GM19455 (cell line): ENCODE measurements around the gene DHX40.
"Not testable (repeated sequence)": the region's sequence is repeated elsewhere in the genome, so short reads cannot be mapped to it uniquely, and the experiment has no call there.

Source experiments
- ATAC-seq: cut with Tn5 transposase; IDR thresholded peaks from one replicate; pipeline ENCODE4 v1.9.1; 2021; ENCODE audit not compliant: unreplicated experiment

Gene DHX40

DNA sequence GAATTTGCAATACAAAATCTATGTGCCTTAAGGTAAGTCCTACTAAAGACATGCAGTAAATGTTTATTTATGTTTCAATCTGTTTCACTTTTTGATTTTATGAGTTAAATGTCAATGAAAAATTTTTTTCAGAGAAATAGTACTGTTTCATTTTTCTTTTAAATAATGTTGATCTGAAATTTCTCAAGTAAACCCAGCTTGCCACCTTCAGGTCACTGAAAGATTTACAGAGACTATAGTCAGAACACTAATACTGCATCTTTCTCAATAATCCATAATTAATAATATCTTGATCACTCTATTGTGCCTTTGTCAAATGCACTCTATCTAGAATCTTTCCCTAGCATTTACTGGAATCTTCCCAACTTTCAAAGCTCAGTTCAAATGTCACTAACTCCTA, 6.5 kb upstream of the DHX40 start:
- ATAC-seq: no peak

DNA sequence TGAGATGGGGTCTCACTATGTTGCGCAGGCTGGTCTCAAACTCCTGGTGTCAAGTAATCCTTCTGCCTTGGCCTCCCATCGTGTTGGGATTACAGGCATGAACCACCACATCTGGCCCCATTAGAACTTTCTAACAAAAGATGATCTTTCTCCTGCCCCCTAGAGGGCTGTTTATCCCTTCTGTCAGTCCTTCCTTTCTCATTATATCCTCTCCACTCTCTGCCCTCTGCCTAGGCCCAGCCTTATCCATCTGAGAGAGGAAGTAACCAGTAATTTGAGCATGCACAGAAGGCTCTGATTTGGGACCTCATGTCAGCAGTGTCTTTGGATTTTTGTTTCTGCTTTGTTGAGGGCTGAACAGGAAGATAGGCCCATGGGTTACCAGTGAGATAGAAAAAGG, 4.4 kb upstream of the DHX40 start:
- ATAC-seq: no peak

DNA sequence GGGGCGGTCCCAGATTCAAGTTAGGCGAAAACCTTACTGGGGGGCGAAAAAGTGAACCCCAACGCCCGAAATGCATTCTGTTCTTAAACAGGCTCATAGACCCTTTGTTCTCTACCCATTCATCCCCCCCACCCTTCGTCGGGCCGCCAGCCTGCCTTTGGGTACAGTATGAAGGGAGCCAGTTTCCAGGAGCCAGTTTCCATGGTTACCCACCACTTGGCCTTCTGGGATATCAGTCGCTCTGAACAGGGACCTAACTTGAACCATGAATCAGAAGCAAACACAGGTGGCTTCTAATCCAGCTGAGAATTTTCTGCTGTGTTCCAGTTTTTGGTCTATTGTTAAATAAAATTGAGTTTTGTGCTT, 532 bp downstream of the DHX40 start:
- peak; percentile 66 for ATAC-seq

DNA sequence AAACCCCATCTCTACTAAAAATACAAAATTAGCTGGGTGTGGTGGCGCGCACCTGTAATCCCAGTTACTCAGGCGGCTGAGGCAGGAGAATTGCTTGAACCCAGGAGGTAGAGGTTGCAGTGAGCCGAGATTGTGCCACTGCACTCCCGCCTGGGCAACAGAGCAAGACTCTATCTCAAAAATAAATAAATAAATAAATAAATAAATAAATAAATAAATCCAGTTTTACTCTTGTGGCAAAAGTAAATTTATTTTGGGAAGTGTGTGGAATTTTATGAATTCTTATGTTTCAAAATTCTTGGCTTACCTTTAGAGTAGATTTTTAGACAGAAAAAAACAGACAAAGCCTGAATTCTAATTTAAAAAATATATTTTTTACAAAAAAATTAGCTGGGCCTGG, 3.7 kb downstream of the DHX40 start:
- not testable (repeated sequence) for ATAC-seq

DNA sequence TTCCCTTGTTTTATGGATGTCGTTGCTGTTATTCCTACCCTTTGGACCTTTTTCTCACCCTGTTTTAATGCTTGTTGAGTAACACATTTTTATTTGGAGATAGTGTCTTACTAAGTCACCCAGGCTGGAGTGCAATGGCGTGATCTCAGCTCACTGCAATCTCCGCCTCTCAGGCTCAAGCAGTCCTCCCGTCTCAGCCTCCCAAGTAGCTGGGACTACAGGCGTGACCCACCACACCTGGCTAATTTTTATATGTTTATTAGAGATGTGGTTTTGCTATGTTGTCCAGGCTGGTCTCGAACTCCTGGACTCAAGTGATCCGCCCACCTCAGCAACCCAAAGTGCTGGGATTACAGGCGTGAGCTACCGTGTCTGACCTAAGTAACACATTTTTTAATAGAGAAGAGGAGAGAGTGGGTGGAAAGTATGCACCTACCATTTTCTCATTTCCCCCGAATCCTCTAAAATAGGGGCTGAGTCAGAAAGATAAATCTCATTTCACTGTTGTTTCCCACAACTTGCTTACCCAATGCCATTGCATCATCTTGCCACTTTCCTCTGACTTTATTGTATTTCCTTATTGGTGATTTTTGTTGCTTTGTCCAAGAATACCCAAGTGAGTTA, 7.0 kb downstream of the DHX40 start:
- no peak for ATAC-seq

DNA sequence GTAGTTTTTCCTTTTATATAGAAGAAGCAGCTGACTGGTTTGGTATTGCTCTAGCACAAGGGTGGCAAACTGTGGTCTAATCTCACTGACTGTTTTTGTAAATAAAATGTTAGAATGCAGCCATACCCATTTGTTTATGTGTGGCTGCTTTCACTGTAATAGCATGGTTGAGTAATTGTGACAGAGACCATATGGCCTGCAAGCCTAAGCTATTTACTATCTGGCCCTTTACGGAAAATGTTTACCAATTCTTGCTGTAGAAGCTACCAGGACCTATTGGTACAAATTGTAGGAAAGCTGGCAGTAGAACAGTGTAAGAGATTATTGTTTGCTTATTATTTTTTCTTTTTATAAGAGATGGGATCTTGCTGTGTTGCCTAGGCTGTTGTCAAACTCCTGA, 18.8 kb downstream of the DHX40 start:
- not testable (repeated sequence) for ATAC-seq

DNA sequence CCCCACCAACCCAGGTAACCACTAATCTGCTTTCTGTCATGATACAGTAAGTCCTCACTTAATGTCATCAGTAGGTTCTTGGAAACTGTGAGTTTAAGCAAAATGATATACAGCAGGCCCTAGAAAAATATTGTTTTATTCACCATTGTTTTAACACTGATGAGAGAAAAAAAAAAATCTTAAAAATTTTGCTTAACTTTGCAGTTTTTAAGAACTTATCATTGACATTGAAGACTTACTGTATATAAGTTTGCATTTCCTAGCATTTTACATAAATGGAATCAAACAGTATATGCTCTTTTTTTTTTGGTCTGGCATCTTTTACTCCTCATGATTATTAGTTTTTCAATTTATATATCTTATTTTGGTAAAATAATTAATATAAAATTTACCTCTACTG, 34.8 kb downstream of the DHX40 start:
- no peak for ATAC-seq

DNA sequence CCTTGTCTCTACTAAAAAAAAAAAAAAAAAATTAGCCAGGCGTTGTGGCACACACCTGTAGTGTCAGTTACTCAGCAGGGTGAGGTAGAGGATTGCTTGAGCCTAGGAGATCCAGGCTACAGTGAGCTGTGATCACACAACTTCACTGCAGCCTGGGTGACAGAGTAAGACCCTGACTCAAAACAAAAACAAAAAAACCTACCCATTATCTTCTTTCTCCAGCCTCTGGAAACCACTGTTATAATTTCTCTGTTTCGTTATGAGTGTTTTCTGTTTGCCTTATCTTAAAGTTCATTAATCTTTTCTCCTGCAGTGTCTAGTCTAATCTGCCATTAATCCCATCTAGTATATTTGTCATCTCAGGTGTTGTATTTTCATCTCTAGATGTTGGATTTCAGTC, 35.7 kb downstream of the DHX40 start:
- ATAC-seq: no peak

DNA sequence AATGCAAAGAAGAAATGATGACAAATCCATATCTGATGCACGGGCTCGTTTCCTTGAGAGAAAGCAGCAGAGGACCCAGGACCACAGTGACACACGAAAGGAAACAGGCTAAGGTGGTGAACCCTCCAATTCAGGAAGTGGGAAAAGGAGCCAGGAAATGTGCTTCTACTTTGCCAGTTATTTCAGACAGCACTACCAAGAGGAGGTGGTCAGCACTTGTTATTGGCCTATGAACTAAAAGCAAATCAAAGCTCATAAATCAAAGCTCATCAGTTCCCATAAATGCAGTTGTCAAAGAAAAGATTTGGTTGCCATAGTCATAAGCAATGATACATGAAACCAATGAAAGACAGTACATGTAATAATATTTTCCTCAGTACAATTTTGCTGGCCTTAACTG, 41.7 kb downstream of the DHX40 start:
- ATAC-seq: no peak

DNA sequence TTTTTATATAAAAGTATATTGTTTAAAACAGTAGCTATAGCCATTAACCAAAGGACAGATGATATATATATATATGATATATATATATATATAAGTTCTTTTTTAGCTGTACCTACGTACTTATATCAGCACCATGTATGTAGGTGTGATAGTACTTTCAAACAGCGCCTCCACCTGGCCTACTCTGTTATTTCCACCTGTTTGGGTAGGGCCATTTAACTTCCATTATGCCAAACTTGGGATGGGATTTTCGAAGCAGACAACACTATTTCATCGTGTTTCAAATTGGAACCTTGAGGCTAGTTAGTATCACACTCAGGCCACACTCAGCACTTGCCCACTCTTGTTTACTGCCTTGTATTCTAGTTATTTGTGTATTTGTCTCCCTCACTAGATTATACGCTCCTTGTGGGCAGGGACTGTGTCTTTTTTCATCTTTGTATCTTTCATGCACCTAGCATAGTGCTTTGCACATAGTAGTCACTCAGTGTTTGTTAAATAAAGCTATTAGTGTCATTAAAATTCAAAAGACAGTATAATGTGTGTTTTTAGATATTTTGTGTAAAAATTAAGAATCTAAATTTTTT, 42.5 kb downstream of the DHX40 start:
- ATAC-seq: no peak

DNA sequence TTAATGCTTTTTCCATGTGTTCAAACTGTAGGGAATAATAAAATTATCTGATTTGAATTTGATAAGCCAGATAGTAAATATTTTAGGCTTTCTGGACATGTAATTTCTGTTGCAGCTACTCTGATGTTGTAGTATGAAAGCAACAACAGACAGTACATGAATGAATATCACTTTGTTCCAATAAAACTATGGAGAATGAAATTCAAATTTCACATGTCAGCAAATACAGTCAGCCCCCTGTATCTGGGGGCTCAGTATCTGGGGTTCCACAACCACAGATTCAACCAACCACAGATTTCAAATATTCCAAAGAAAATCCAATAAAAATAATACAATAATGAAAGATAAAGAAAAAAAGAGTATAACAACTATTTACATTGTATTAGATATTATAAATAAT, 46.1 kb downstream of the DHX40 start:
- no peak for ATAC-seq

DNA sequence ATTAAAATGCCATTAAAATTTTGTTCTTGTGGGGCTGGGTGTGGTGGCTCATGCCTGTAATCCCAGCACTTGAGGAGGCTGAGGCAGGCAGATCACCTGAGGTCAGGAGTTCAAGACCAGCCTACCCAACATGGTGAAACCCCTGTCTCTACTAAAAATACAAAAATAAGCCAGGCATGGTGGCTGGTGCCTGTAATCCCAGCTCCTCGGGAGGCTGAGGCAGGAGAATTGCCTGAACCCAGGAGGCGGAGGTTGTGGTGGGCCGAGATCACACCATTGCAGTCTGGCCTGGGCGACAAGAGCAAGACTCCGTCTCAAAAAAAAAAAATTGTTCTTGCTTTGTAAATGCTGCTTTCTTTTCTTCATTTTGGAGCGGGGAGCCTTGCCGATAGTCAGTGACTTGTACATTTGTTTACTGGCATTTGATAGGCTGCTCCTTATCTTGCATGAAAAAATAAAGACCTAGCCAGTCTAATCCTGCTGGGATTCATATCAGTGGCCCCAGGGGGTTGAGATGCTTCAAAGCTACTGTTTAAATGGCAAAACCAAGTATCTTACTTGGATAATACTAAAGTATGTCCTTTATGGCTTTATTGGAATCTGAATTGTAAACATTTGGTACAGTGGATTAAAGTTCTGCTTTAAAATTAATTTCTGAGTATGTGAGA, 51.0 kb downstream of the DHX40 start:
- no peak for ATAC-seq

DNA sequence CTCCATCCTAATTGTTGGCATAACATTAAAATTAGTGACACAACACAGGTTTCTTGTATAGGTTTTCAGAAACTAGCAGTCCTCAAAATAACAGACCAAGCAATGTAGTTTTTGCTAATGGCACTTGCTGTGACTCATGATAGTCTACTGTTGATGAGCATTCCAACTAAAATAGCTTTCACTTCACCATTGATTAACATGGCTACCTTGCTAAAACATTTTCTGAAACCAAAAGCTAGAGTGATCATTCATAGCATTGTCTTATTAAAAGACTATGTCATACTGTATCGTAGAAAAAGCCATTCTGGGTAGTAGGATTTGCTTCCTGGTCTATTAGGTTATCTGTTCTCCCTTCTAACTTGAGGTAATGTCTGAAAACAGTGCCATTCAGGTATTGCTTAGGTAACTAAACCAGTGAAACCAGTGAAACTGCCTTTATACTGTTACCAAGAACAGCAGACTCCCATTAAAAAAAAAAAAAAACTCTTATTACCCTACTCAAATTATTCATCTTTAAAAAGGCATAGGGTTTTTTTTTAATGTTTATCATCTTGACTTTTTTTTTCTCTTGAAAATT, 51.8 kb downstream of the DHX40 start:
- no peak for ATAC-seq

DNA sequence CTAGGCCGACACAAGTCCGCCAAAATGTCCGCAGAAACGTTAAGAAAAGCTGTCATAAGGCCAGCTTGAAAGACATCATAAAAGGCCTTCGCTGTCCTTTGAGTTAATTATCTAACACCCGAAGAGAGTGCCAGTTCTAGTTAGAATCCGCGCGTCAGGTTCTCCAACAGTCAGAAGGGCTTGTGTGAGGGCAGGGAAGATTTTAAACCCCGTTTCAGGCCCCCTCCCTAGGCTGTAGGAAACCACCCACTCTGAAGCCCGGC, 53.6 kb downstream of the DHX40 start:
- no peak for ATAC-seq

DNA sequence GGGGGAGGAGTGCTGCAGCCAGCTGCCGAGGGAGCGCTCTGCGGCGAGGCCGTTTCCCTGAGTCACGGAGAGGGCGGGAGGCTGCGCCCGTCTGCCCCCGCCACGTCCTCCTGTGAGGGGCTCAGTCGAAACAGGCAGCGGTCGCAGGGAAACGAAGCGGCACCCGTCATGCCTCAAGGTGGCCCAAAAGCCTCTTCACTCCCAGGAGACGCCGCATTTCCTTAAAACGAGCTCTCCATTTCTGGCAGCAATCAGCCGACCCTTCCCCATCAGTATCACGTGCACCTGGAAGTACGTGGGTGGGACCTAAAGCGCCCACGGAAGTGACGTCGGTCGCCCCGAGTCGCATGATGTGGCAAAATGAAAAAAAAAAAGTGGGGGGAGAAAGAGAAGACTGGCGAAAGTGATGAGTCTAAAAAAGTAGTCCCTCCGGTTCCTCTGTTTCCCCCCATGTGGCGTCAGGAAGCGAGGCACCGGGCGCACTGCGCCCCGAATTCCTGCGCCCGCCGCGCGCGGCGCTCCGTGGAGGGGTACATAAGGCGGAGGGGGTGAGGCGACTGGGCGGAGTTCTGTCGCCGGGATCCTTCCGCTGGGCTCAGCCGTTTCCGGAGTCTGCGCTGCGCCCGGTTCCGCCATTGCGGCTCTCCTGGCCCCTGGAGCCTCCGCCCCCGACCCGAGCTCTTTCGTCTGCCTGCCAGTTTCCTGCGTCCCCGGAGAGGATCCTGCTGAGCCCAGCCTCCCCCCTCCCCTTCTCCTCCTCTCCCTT, 54.1 kb downstream of the DHX40 start, which contains the start of gene CLTC:
TSS of gene CLTC (plus strand) at position 598 of the 766 bp plus-strand sequence. CDS start 237 bp downstream, outside the sequence.
- peak; percentile 68 for ATAC-seq

DNA sequence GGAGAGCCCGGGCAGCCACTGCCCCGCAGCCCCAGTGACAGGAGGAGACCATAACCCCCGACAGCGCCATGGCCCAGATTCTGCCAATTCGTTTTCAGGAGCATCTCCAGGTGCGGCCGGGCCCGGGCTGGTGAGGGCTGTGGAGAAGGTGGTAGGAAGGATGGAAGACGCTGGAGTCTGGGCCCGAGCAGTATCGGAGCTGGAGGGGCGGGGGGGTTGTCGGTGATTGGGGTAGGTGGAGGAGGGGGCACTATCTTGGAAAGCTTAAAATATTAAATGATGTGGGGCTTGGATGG, 54.6 kb downstream of the DHX40 start:
- no peak for ATAC-seq

DNA sequence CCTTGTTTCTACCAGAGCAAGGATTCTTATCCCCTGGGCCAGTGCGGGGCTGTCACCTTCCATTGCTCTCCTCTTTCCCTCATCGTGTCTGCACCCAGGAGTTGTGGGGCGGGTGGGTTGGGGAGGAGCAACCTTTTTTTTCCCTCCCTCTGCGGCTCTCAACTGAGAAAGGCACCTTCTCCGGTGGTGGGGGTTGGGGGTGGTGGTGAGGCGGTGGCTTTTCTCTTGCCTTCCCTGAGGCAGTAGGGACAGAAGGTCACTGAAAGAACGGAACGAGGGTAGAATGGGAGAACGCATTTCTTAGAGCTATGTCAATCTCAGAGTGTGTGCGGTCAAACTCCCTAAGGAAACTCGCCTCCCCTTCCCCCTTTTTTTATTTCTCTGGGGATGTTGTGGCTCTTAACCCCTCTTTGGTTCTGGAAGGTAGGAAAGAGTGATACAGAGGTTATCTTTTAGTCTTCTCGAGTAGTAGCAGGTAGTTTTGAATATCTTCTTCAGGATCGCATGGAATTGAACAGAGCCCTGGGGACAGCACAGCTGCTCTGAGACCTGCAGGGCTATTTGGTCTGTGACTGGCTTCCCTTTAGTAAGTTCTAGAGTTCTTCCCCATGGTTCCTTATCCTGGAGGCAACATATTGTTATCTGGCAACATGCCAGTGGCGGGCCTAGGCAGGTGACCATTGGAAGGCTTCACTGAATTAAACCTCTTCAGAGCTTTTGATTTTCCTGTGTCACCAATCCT, 55.3 kb downstream of the DHX40 start:
- ATAC-seq: no peak

DNA sequence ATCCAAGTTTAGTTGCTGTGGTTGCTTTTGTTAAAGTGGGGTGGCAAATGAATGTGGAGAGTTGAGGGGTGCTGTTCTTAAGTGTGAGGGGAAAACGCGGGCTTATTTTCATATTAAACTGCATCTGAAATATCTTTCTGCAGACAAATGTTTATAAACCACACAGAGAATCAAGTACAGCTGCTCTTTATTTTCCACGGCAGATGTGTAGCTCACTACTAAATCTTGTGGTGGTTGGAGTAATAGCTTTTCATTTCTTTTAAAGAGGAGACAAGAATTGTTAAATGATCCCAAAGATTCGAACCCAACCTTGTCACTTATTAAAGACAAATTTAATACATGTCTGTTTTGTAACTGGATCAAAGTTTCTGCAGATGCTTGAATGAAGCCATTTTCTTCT, 56.4 kb downstream of the DHX40 start:
- no peak for ATAC-seq

DNA sequence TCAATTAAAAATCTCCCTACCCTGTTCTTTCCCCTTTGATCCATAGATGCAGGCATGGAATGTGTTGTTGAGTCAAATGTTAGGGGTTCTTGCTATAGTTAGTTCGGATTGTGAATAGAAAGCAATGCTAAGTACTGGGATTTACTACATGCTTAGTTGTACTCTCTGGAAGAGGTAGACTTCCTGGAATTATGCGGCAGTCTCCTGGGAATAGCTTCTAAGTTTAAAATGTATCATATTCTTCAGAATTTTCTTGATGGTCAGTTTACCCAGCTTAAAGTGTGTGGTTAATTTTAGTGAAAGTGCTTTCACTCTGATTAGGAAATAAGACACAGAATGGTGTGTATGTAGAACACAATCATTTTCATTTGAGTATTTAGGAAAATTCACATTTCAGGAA, 57.7 kb downstream of the DHX40 start:
- no peak for ATAC-seq

DNA sequence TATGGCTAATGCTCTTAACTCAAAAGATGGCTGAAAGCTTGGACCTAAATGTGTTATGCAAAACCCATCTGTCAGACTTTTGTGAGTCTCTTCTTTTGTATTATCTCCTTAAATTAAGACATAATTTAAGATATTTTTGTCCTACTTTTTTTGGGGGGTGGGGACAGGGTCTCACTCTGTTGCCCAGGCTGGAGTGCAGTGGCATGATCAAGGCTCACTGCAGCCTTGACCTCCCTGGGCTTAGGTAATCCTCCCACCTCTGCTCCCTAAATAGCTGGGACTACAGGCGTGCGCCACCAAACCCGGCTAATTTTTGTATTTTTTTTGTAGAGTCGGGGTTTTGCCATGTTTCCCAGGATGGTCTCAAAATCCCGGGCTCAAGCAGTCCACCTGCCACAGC, 61.3 kb downstream of the DHX40 start:
- ATAC-seq: no peak

DNA sequence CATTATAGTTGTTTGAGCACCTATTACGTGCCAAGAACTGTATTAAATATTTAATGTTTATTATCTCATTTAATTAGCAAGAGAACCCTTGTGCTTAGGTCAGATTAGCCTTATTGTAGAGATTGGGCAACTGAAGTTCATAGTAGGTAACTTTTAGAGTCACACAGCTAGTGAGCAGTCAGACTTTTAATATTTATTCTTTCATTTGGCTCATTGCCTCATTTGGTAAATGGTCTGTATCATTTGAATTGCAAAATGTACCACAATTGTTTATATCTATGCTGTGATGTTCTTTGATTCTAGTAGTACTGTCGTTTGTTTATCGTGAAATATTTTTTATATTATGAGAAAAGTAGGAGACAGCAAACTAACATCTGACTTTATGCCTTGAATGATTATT, 61.9 kb downstream of the DHX40 start:
- ATAC-seq: no peak
